Measurements from ENCODE around the gene THADA. TPM values are rescaled to one million over a fixed set of nuclear protein-coding genes. Genes with fewer than 3 reads are reported as not detected.

Gene THADA
- total and polyA plus RNA-seq, 2 donors (not counting 3 experiments of a cell fraction or from before 2014, with no cell fraction given) = 22.6 to 25.3 TPM

GRCh38 chr2:43305012-43305411, 290.8 kb downstream of the THADA start:
- Histone ChIP-seq H3K9me3 (replicated peaks; ENCODE audit: control insufficient read depth, insufficient read depth, low read length) (no peaks in the 10 kb centered on the region), H4K20me1 (replicated peaks; ENCODE audit: control insufficient read depth, extremely low read depth, insufficient read depth, low read length) (no peaks in the 10 kb centered on the region), H3K79me2 (ENCODE audit: control insufficient read depth, insufficient read depth, low read length) (no peaks in the 10 kb centered on the region), H2AFZ (ENCODE audit: low read depth, low read length) (no peak overlapping the region), H3K9me1 (replicated peaks; ENCODE audit: control insufficient read depth, extremely low read depth, insufficient read depth, low read length) (no peaks in the 10 kb centered on the region), H3K4me1 (ENCODE audit: control insufficient read depth, extremely low read depth, insufficient read depth, low read length) (no peaks in the 10 kb centered on the region), H3K9ac (replicated peaks; ENCODE audit: extremely low read depth, insufficient read depth, low read length) (no peak overlapping the region), H3K27me3 (ENCODE audit: control insufficient read depth in 2 of 2, insufficient read depth in 2 of 2, low read length in 2 of 2) (no peaks in the 10 kb centered on the region), H3K36me3 (ENCODE audit: control insufficient read depth in 2 of 2, extremely low read depth in 1 of 2, insufficient read depth in 2 of 2, low read length in 2 of 2) (no peaks in the 10 kb centered on the region), H3K4me3 (replicated peaks in 1 of 3; ENCODE audit: insufficient read depth in 1 of 3, low read depth in 1 of 3, low read length in 3 of 3) (no peak overlapping the region), H3K4me2 (ENCODE audit: insufficient read depth, low read length) (no peak overlapping the region), H3K27ac (ENCODE audit: insufficient read depth, low read depth, low read length) (no peak overlapping the region)
- no TSS peak for BruUV-seq (replicated peaks)
- dilution Hi-C loops (cut with MboI; ENCODE audit: extremely low pct_ligation_motif_present, low sequenced_read_pairs) (no loop called here), intact Hi-C loops (cut with micrococcal nuclease) (no loop called here)
- DNase-seq (ENCODE audit: low read depth, low spot score) (peak; percentile 41), FAIRE-seq (no peak)
- POLR2A ChIA-PET = no interaction called here
- CTCF ChIA-PET = no interaction called here
- TF ChIP-seq POLR2A (IDR thresholded peaks at IDR 0.05; ENCODE audit: low read depth, low read length) (no peak), JUN (IDR thresholded peaks at IDR 0.05; ENCODE audit: borderline replicate concordance, insufficient read depth, insufficient read length, low read depth) (no peak), GATA2 (IDR thresholded peaks at IDR 0.05; ENCODE audit: insufficient read depth, insufficient read length, low read depth, low read length) (no peak), FOS (IDR thresholded peaks at IDR 0.05; ENCODE audit: borderline replicate concordance, insufficient read depth, low read length) (no peak), MYC (IDR thresholded peaks at IDR 0.05; ENCODE audit: low read depth, low read length) (no peak), MAX (IDR thresholded peaks at IDR 0.05; ENCODE audit: insufficient read depth, insufficient read length) (no peak), EZH2 (IDR thresholded peaks at IDR 0.05; ENCODE audit: borderline replicate concordance, low read depth, low read length, severe bottlenecking) (no peak), POLR2AphosphoS5 (IDR thresholded peaks at IDR 0.05; ENCODE audit: insufficient read depth, low read depth, low read length) (no peak), CTCF (IDR thresholded peaks at IDR 0.05; ENCODE audit: extremely low read depth in 1 of 2, insufficient read depth in 1 of 2, low read depth in 1 of 2, low read length in 2 of 2) (no peak)

Data from endothelial cell of umbilical vein (primary cell).